K562 (cell line): ENCODE data around the gene TMEM138. TPM values are rescaled to one million over a fixed set of nuclear protein-coding genes. Genes with fewer than 3 reads are reported as not detected.

ENCODE experiments used
- CCNT2 ChIP-seq: IDR thresholded peaks from 2 replicates; pipeline ENCODE4 v1.6.1; 2011; ENCODE audit warnings: borderline replicate concordance, low read depth, mild to moderate bottlenecking, moderate library complexity, mixed read lengths, low read length; ENCODE audit not compliant: insufficient read length; ENCODE audit errors: extremely low read depth
- CREBBP ChIP-seq: IDR thresholded peaks from one replicate; pipeline ENCODE4 v1.6.1; 2012; ENCODE audit warnings: low read depth, mild to moderate bottlenecking, control low read depth, inconsistent platforms, low read length
- CREM ChIP-seq: IDR thresholded peaks from 2 replicates; pipeline ENCODE4 v1.6.1; 2014; ENCODE audit warnings: antibody characterized with exemption, low read depth
- DPF2 ChIP-seq: fragments of 450-650 bp; IDR thresholded peaks from 2 replicates; pipeline ENCODE4 v1.6.1; 2016
- EP300 ChIP-seq: IDR thresholded peaks from 2 replicates; pipeline ENCODE4 v1.6.1; 2012; ENCODE audit warnings: low read length, improper control_type of control experiment
- ERF ChIP-seq: fragments of 450-650 bp; formaldehyde crosslinking; IDR thresholded peaks from 2 replicates; pipeline ENCODE4 v1.4.0; 2020; ENCODE audit warnings: mild to moderate bottlenecking, mixed read lengths
- KAT7 ChIP-seq: sonication (generic); formaldehyde crosslinking; IDR thresholded peaks from 2 replicates; pipeline ENCODE4 v1.8.0; 2022; ENCODE audit warnings: missing genetic modification reagents, mild to moderate bottlenecking, borderline replicate concordance
- MBD2 ChIP-seq: sonication (generic); IDR thresholded peaks from 2 replicates; pipeline ENCODE4 v1.6.1; 2016; ENCODE audit warnings: low read depth, borderline replicate concordance
- MEF2A ChIP-seq: IDR thresholded peaks from 2 replicates; pipeline ENCODE4 v1.6.1; 2011; ENCODE audit warnings: low read depth, mild to moderate bottlenecking, low read length, moderate library complexity; ENCODE audit not compliant: control insufficient read depth
- MTA3 ChIP-seq: fragments of 450-650 bp; formaldehyde crosslinking; IDR thresholded peaks from 2 replicates; pipeline ENCODE4 v1.6.1; 2017; ENCODE audit warnings: mild to moderate bottlenecking, borderline replicate concordance
- MYBL2 ChIP-seq, 2 experiments: fragments of 450-650 bp in 1 of 2; sonication (generic) in 1 of 2; formaldehyde crosslinking in 1 of 2; IDR thresholded peaks; 2 replicates each; pipeline versions ENCODE4 v1.6.1 to v1.8.1; 2017 to 2022; ENCODE audit warnings: borderline replicate concordance in 1 of 2, inconsistent platforms in 1 of 2, low read depth in 1 of 2, mild to moderate bottlenecking in 1 of 2, missing genetic modification reagents in 1 of 2, moderate library complexity in 1 of 2
- MYC ChIP-seq, 2 experiments: fragments of 250-450 bp in 1 of 2; sonication (Bioruptor Pico) in 1 of 2; IDR thresholded peaks; 2 replicates each; pipeline versions ENCODE4 v1.5.1 to v1.6.1; 2012 to 2021; ENCODE audit warnings: low read depth in 2 of 2, borderline replicate concordance in 1 of 2, improper control_type of control experiment in 1 of 2, low read length in 1 of 2, mild to moderate bottlenecking in 1 of 2, moderate library complexity in 1 of 2
- NFE2 ChIP-seq: IDR thresholded peaks from 2 replicates; pipeline ENCODE4 v1.6.1; 2014; ENCODE audit warnings: antibody characterized with exemption, low read depth
- NR0B1 ChIP-seq: fragments of 450-650 bp; IDR thresholded peaks from one replicate; pipeline ENCODE4 v1.6.1; 2018; ENCODE audit warnings: mild to moderate bottlenecking, moderate library complexity; ENCODE audit not compliant: partially characterized antibody
- NUFIP1 ChIP-seq: fragments of 450-650 bp; IDR thresholded peaks from 2 replicates; pipeline ENCODE4 v1.6.1; 2018; ENCODE audit not compliant: partially characterized antibody
- PHB2 ChIP-seq: fragments of 450-650 bp; IDR thresholded peaks from 2 replicates; pipeline ENCODE4 v1.6.1; 2017; ENCODE audit warnings: low read depth
- POU5F1 ChIP-seq: fragments of 150-350 bp; IDR thresholded peaks from 2 replicates; pipeline ENCODE4 v1.6.1; 2014; ENCODE audit warnings: borderline replicate concordance, low read length, low read depth, mild to moderate bottlenecking; ENCODE audit not compliant: partially characterized antibody
- PRDM10 ChIP-seq: fragments of 450-650 bp; IDR thresholded peaks from 2 replicates; pipeline ENCODE4 v1.6.1; 2018; ENCODE audit not compliant: partially characterized antibody
- RFX1 ChIP-seq: fragments of 450-650 bp; IDR thresholded peaks from 2 replicates; pipeline ENCODE4 v1.6.1; 2016; ENCODE audit warnings: mild to moderate bottlenecking, moderate library complexity
- SRSF9 ChIP-seq: fragments of 200-400 bp; formaldehyde crosslinking; IDR thresholded peaks from 2 replicates; pipeline ENCODE4 v1.6.1; 2017; ENCODE audit warnings: low read depth, low read length, borderline replicate concordance
- TEAD4 ChIP-seq, 2 experiments: sonication (generic) in 1 of 2; formaldehyde crosslinking in 1 of 2; IDR thresholded peaks; 2 replicates each; pipeline versions ENCODE4 v1.6.1 to v1.8.0; 2012 to 2022; ENCODE audit warnings: borderline replicate concordance in 1 of 2, inconsistent platforms in 1 of 2, low read length in 1 of 2, mild to moderate bottlenecking in 1 of 2, missing genetic modification reagents in 1 of 2
- XRCC4 ChIP-seq: IDR thresholded peaks from one replicate; pipeline ENCODE4 v1.6.1; 2011; ENCODE audit not compliant: insufficient read depth, insufficient read length; ENCODE audit errors: extremely low read depth
- ZFX ChIP-seq: sonication (generic); formaldehyde crosslinking; IDR thresholded peaks from 2 replicates; pipeline ENCODE4 v1.8.0; 2022; ENCODE audit warnings: mild to moderate bottlenecking, missing genetic modification reagents, moderate library complexity
- polyA plus RNA-seq, 8 experiments: library from polyadenylated mRNA; depleted of rRNA in 4 of 8; stranded (reverse) in 5 of 8; unstranded in 3 of 8; fragments of >200 nt; fragmentation: Nextera tagmentation in 2 of 8; fragmentation: Illumina TruSeq in 1 of 8; extraction: Ambion mirVana in 2 of 8; extraction: Trizol in 1 of 8; gene quantifications; 2 replicates each; pipeline versions ENCODE4 v1.2.1 to v1.2.3, GENCODE V29; 2011 to 2014; ENCODE audit warnings: inconsistent platforms in 1 of 8, missing spikeins in 1 of 8
- total RNA-seq, 7 experiments: library from RNA; depleted of rRNA in 6 of 7; stranded (reverse); fragments of >200 nt in 6 of 7; fragmentation: Illumina TruSeq in 2 of 7; extraction: Trizol in 2 of 7; gene quantifications; 2 replicates each; pipeline versions ENCODE4 v1.2.1 to v1.2.3, GENCODE V29; 2011 to 2021; ENCODE audit warnings: low replicate concordance in 1 of 7

The TMEM138 gene
- total and polyA plus RNA-seq, 9 of the 15 experiments (the other 6 are each of a cell fraction or from before 2014, with no cell fraction given), result 23.2 to 168 (median 63.1) TPM

GRCh38 chr11:61342207-61342803, 19.9 kb upstream of the TMEM138 start (continued):
- TF ChIP-seq NUFIP1 (no peak), RFX1 (no peak), CREBBP (no peak), NFE2 (0 out of 2 replicates have a peak, but pooled peaks have one; percentile 3), POU5F1 (no peak), PRDM10 (peak; percentile 22), MEF2A (peak; percentile 31; the same call in 1 of the 2 replicates), MYBL2 (IDR thresholded peaks at IDR 0.05; ENCODE audit: low read depth) (no peak), MYBL2 (CRISPR knock-in tag; IDR thresholded peaks at IDR 0.05; ENCODE audit: borderline replicate concordance) (no peak), NR0B1 (no peak), ZFX (peak; percentile 69), SRSF9 (no peak), CCNT2 (peak; percentile 14), DPF2 (peak; percentile 95), XRCC4 (no peak), PHB2 (peak; percentile 63; the same call in 1 of the 2 replicates), KAT7 (CRISPR knock-in tag) (0 out of 2 replicates have a peak, but pooled peaks have one; percentile 72), TEAD4 (IDR thresholded peaks at IDR 0.05; ENCODE audit: low read length) (peak; percentile 95), TEAD4 (CRISPR knock-in tag; IDR thresholded peaks at IDR 0.05; ENCODE audit: borderline replicate concordance) (no peak), CREM (peak; percentile 69; the same call in 1 of the 2 replicates), MTA3 (peak; percentile 84; the same call in 1 of the 2 replicates), ERF (CRISPR knock-in tag) (no peak), MYC (IDR thresholded peaks at IDR 0.05; ENCODE audit: low read depth, low read length) (peak; percentile 24; the same call in 1 of the 2 replicates), MYC (CRISPR knock-in tag; IDR thresholded peaks at IDR 0.05; ENCODE audit: borderline replicate concordance, low read depth) (no peak), EP300 (peak; percentile 77; the same call in 1 of the 2 replicates), MBD2 (0 out of 2 replicates have a peak, but pooled peaks have one; percentile 27)
